GM12865 (cell line): ENCODE results near the gene TRABD2B.

Experiments
- DNase-seq: peaks from one replicate; pipeline ENCODE4 v3.0.0; 2010; ENCODE audit warnings: low read depth
- H3K4me3 ChIP-seq: 2 replicates; pipeline ENCODE4 v1.5.1; 2011; ENCODE audit warnings: mild to moderate bottlenecking, low read depth, low read length, control low read depth
- TF ChIP-seq, protein P1 (sequence below): IDR thresholded peaks from 2 replicates; pipeline ENCODE4 v1.5.1; 2011; ENCODE audit warnings: low read length, control low read depth, low read depth, inconsistent platforms; ENCODE audit not compliant: insufficient read depth; ENCODE audit errors: missing control alignments

Gene TRABD2B

DNA sequence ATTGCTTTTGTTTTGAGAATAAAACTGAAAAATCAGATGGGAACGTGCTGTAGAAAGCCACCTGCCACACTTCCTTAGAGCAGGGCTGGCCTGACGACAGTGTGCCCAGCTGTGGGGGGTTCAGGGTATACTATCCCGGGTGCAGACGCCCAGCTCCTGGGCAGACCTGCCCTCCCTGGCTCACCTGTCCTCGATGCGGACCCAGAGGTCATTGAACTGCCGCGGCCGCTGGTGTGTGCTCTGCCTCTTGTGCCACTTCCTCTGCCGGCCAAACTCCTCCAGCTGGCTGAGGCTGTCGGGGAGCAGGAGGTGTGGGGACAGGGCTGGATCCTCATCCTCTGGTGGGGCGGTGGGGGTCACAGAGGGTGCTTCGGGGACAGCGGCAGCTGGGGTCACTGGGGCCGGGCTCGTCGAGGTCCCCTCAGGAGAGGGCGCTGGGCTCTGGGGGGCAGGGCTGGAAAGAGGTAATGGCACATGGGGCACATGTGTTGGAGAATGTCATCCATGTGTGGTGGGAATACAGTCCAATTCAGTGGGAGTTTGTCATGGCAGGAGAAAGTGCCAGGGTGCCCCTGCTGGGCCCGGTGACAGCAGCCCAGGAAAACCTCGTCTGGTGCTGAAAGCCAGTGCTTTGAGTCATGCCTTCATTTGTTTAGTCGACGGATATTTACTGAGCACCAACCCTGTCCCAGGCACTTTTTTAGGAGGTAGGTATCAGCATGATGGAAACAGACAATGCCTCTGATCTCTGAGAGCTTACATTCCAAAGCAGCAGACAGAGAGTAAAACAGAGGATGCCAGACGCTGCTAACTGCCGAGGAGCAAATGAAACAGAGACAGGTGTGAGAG, 222.0 kb downstream of the TRABD2B start:
- TF ChIP-seq, protein P1, sequence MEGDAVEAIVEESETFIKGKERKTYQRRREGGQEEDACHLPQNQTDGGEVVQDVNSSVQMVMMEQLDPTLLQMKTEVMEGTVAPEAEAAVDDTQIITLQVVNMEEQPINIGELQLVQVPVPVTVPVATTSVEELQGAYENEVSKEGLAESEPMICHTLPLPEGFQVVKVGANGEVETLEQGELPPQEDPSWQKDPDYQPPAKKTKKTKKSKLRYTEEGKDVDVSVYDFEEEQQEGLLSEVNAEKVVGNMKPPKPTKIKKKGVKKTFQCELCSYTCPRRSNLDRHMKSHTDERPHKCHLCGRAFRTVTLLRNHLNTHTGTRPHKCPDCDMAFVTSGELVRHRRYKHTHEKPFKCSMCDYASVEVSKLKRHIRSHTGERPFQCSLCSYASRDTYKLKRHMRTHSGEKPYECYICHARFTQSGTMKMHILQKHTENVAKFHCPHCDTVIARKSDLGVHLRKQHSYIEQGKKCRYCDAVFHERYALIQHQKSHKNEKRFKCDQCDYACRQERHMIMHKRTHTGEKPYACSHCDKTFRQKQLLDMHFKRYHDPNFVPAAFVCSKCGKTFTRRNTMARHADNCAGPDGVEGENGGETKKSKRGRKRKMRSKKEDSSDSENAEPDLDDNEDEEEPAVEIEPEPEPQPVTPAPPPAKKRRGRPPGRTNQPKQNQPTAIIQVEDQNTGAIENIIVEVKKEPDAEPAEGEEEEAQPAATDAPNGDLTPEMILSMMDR: no peak
- H3K4me3 ChIP-seq: no peak overlapping the region
- no peak for DNase-seq

DNA sequence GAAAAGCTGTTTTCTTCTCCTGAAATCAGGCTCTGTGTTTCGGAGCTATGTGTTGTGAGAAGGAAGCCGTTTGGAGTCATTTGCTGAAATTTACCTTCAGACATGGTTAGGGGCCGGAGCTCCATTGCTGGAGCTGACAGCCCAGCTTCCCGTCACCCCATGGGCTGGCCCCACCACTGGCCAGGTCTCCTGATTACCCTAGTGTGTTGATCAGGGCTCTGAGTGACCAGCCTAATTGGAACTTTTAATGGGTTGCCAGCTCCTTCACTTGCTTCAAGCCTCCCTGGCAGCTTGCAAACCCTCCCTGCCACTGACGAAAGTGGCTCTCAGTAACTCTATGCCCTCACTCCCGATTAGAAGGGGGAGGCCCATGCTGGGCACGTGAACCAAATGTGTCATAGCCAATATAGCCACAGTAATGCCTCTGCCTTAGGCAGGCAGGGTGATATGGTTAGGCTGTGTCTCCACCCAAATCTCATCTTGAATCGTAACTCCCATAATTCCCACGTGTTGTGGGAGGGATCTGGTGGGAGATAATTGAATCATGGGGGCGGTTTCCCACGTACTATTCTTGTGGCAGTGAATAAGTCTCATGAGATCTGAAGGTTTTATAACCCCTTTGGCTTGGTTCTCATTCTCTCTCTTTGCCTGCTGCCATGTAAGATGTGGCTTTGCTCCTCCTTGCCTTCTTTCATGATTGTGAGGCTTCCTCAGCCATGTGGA, 224.1 kb downstream of the TRABD2B start:
- TF ChIP-seq, protein P1: no peak
- DNase-seq: no peak

DNA sequence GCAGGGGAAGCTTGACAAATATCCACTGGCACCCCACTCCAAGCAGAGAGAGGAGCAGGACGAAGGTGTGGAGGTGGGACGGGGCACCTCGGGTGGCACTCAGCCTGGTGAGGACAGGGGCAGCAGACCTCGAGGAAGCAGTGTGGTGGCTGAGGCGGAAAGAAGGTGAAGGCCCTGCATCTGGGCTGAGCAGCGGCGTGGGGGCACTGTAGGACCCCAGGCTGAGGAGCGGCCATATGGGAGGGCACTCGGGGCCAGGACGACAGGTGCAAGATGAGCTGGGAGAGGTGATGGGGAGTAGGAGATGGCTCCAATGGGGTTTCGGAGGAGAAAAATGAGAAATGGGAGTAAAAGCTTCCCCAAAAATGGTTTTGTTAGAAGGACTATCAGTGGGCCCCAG, 224.9 kb downstream of the TRABD2B start:
- TF ChIP-seq, protein P1: no peak
- DNase-seq: no peak
- no peak overlapping the region for H3K4me3 ChIP-seq

More for the DNA sequence above, 224.1 kb downstream of the TRABD2B start:
- no peak overlapping the region for H3K4me3 ChIP-seq

DNA sequence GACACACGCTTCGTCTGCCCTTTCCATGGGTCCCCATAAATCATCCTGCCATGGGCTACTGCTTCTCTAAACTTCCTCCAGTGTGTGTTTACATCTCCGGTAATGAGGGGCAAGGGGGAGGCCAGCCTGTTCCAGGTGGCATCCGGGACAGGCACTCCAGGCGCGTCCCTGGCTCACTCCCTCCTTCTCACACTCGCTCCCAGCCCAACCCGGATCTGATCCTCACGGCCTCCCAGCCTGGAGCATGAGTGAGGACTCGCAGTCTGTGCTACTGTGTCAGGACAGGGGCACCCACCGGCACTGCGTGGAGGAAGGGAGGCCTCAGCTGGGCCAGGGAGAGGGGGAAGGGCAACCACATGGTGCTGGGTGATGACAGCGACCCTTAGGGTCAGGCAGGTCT, 225.4 kb downstream of the TRABD2B start:
- no peak overlapping the region for H3K4me3 ChIP-seq
- TF ChIP-seq, protein P1: no peak
- no peak for DNase-seq

DNA sequence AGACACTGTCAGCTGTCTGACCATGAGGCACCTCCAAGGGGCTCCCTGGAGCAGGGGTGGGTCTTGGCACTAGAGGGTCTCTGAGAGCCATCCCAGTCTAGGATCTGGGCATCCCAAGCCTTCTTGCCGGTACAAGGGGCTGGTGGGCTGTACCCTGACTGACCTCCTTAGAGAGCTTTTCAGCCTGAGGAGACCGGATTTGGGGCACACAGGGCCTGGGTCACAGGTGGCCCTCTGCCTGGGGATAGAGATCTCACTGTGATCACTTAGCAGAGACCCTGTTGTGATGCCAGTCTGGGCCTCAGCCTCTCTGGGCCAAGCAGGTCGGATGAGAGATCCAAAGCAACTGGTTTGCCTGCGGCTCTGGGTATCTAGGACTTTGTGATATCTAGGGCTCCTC, 227.2 kb downstream of the TRABD2B start:
- no peak for DNase-seq
- H3K4me3 ChIP-seq: no peak overlapping the region
- TF ChIP-seq, protein P1: no peak

DNA sequence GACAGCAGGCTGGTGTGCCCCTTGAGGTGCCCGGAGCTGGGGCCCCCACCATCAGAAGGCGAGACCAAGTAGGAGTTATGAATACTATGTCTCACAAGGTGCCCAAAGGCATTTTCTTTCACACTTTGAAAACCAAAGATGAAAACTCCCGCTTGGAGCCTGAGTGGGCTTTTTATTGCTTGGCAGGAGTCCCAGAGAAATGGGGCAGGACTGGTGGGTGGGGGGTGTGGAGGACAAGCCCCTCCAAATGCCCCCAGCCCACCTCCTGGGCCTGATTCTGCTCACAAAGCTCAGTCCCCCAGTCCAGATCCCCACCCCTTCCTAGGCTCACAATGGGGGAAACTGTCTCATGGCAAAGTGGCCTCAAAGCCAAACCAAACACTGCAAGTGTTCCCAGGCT, 227.9 kb downstream of the TRABD2B start:
- H3K4me3 ChIP-seq: no peak overlapping the region
- DNase-seq: no peak
- TF ChIP-seq, protein P1: no peak
